ENCODE results near the gene SLC1A1. TPM values are rescaled to one million over a fixed set of nuclear protein-coding genes. Genes with fewer than 3 reads are reported as not detected.
"Not testable (repeated sequence)": the region's sequence is repeated elsewhere in the genome, so short reads cannot be mapped to it uniquely, and the experiment has no call there.

Gene SLC1A1
- total RNA-seq, 1 experiment from 2014 or later = 2.9 TPM

DNA sequence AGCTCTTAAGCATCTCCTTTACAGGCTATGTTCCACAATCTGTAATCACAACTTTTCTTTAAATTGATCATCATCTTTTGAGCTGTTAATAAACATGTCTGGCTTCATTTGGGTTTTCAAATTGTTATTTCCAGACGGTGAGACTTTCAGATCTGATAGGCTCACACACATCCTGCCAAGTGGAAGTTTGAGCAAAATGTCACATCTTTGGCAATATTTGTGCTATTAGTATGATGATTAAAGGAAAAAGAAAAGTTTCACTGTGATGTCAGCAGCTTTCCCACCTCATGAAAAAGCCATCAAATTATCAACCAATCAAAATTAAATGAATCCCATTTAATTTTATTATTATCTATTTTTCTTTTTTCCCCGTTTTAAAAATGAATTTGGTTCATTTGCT lies 29.8 kb downstream of the SLC1A1 start:
- no peak for DNase-seq
- TF ChIP-seq EZH2 (IDR thresholded peaks at IDR 0.05; ENCODE audit: low read depth) = no peak
- TF ChIP-seq, protein P1, sequence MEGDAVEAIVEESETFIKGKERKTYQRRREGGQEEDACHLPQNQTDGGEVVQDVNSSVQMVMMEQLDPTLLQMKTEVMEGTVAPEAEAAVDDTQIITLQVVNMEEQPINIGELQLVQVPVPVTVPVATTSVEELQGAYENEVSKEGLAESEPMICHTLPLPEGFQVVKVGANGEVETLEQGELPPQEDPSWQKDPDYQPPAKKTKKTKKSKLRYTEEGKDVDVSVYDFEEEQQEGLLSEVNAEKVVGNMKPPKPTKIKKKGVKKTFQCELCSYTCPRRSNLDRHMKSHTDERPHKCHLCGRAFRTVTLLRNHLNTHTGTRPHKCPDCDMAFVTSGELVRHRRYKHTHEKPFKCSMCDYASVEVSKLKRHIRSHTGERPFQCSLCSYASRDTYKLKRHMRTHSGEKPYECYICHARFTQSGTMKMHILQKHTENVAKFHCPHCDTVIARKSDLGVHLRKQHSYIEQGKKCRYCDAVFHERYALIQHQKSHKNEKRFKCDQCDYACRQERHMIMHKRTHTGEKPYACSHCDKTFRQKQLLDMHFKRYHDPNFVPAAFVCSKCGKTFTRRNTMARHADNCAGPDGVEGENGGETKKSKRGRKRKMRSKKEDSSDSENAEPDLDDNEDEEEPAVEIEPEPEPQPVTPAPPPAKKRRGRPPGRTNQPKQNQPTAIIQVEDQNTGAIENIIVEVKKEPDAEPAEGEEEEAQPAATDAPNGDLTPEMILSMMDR (conservative IDR thresholded peaks at IDR 0.05) = no peak
- BruUV-seq (replicated peaks) = no TSS peak
- H2AFZ ChIP-seq = no peak overlapping the region
- no peaks in the 10 kb centered on the region for H3K36me3 ChIP-seq (ENCODE audit: low read depth)
- no peak overlapping the region for H3K27ac ChIP-seq
- 0 out of 2 replicates have a peak, but pooled peaks cover 6% of the 10 kb centered on the region for H3K4me1 ChIP-seq (replicated peaks; ENCODE audit: insufficient read depth)
- intact Hi-C loops (cut with micrococcal nuclease; ENCODE audit: unreplicated experiment) = no loop called here
- H4K20me1 ChIP-seq (ENCODE audit: insufficient read depth) = no peaks in the 10 kb centered on the region
- H3K79me2 ChIP-seq (ENCODE audit: low read depth) = no peaks in the 10 kb centered on the region
- no peaks in the 10 kb centered on the region for H3K9me3 ChIP-seq (ENCODE audit: insufficient read depth, low read depth)
- no peaks in the 10 kb centered on the region for H3K9me2 ChIP-seq (ENCODE audit: insufficient read depth)
- H3K4me3 ChIP-seq = no peak overlapping the region
- H3K4me2 ChIP-seq = no peak overlapping the region
- no peaks in the 10 kb centered on the region for H3F3A ChIP-seq (ENCODE audit: insufficient read depth, low read depth)
- POLR2A ChIA-PET (ENCODE audit: unreplicated experiment) = no interaction called here
- CTCF ChIA-PET = no interaction called here
- no peaks in the 10 kb centered on the region for H3K27me3 ChIP-seq (ENCODE audit: insufficient read depth, low read depth)

DNA sequence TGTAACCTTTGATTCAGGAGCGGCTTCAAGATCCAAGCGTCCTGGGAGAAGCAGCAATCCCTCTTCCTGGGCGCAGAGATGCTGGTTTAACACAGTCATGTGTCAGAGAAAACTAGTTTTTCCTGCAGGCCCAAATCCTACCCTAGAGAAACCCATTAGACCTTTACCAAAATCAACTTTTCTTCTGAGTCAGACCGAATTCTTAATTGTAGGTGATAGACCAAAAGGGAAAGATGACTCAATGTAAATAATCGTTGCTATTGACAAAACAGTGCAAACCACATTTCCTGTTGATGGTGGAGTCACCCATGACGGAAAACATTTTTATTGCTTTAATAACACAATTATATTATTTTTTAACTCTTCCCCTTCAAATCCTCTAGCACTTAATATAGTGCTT lies 40.1 kb downstream of the SLC1A1 start:
- Histone ChIP-seq H3K9me3 (ENCODE audit: insufficient read depth, low read depth) (no peaks in the 10 kb centered on the region), H3K79me2 (ENCODE audit: low read depth) (no peaks in the 10 kb centered on the region), H2AFZ (peak overlapping the region; percentile 58; the same call in 1 of the 2 replicates), H4K20me1 (ENCODE audit: insufficient read depth) (no peaks in the 10 kb centered on the region), H3K4me2 (peak overlapping the region; percentile 69), H3K27ac (peak overlapping the region; percentile 86), H3F3A (ENCODE audit: insufficient read depth, low read depth) (peaks cover 21% of the 10 kb centered on the region), H3K9me2 (ENCODE audit: insufficient read depth) (no peaks in the 10 kb centered on the region; the same call in 1 of the 2 replicates), H3K4me3 (peak overlapping the region; percentile 25; the same call in 1 of the 2 replicates), H3K4me1 (replicated peaks; ENCODE audit: insufficient read depth) (peaks cover 30% of the 10 kb centered on the region), H3K27me3 (ENCODE audit: insufficient read depth, low read depth) (no peaks in the 10 kb centered on the region), H3K36me3 (ENCODE audit: low read depth) (no peaks in the 10 kb centered on the region)
- CTCF ChIA-PET = no interaction called here
- DNase-seq = peak; percentile 38 to 95
- no TSS peak for BruUV-seq (replicated peaks)
- TF ChIP-seq, protein P1 (conservative IDR thresholded peaks at IDR 0.05) = no peak
- TF ChIP-seq EZH2 (IDR thresholded peaks at IDR 0.05; ENCODE audit: low read depth) = no peak
- POLR2A ChIA-PET (ENCODE audit: unreplicated experiment) = no interaction called here
- intact Hi-C loops (cut with micrococcal nuclease; ENCODE audit: unreplicated experiment) = loop anchor here (2.0 kb wide), 1 partner anchor 132 kb away; the partner anchor contains the start of gene PLPP6

DNA sequence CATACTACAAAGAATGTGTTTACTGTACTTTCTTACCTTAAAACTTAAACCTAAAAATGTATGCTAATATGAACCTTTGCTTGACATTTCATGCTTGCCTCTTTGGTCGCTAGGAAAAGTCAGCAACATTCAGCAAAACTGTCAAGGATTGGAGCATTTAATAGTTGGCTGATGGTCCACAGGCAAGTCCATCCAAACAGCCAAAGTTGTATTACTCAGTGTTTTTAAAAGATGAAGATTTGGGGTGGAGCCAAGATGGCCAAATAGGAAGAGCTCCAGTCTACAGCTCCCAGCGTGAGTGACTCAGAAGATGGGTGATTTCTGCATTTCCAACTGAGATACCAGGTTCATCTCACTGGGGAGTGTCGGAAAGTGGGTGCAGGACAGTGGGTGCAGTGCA lies 40.6 kb downstream of the SLC1A1 start:
- CTCF ChIA-PET; H3K36me3 ChIP-seq (ENCODE audit: low read depth); H4K20me1 ChIP-seq (ENCODE audit: insufficient read depth); H3K9me2 ChIP-seq (ENCODE audit: insufficient read depth); H3K79me2 ChIP-seq (ENCODE audit: low read depth); H2AFZ ChIP-seq; BruUV-seq (replicated peaks); H3K27me3 ChIP-seq (ENCODE audit: insufficient read depth, low read depth); H3K9me3 ChIP-seq (ENCODE audit: insufficient read depth, low read depth); POLR2A ChIA-PET (ENCODE audit: unreplicated experiment): not testable (repeated sequence)
- H3K4me2 ChIP-seq = peak overlapping the region; percentile 69
- peak in 1 of 2 experiments; percentile 45 for DNase-seq
- peak overlapping the region; percentile 25; the same call in 1 of the 2 replicates for H3K4me3 ChIP-seq
- peak overlapping the region; percentile 86 for H3K27ac ChIP-seq
- H3K4me1 ChIP-seq (replicated peaks; ENCODE audit: insufficient read depth) = peaks cover 30% of the 10 kb centered on the region
- peaks cover 21% of the 10 kb centered on the region for H3F3A ChIP-seq (ENCODE audit: insufficient read depth, low read depth)
- intact Hi-C loops (cut with micrococcal nuclease; ENCODE audit: unreplicated experiment) = loop anchor here (2.0 kb wide), 1 partner anchor 132 kb away; the partner anchor contains the start of gene PLPP6

DNA sequence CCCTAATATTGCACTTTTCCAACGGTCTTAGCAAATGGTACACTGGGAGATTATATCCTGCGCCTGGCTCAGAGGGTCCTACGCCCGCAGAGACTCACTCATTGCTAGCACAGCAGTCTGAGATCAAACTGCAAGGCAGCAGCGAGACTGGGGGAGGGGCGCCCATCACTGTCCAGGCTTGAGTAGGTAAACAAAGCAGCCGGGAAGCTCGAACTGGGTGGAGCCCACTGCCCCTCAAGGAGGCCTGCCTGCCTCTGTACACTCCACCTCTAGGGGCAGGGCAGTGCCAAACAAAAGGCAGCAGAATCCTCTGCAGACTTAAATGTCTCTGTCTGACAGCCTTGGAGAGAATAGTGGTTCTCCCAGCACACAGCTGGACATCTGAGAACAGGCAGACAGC lies 41.1 kb downstream of the SLC1A1 start:
- BruUV-seq (replicated peaks); CTCF ChIA-PET: not testable (repeated sequence)
- H3K27ac ChIP-seq = peak overlapping the region; percentile 86; the same call in 1 of the 2 replicates

DNA sequence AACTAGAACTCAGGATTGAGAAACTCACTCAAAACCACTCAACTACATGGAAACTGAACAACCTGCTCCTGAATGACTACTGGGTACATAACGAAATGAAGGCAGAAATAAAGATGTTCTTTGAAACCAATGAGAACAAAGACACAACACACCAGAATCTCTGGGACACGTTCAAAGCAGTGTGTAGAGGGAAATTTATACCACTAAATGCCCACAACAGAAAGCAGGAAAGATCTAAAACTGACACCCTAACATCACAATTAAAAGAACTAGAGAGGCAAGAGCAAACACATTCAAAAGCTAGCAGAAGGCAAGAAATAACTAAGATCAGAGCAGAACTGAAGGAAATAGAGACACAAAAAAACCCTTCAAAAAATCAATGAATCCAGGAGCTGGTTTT lies 43.6 kb downstream of the SLC1A1 start:
- CTCF ChIA-PET; POLR2A ChIA-PET (ENCODE audit: unreplicated experiment); H3K27me3 ChIP-seq (ENCODE audit: insufficient read depth, low read depth); H3K9me3 ChIP-seq (ENCODE audit: insufficient read depth, low read depth); H3K79me2 ChIP-seq (ENCODE audit: low read depth); BruUV-seq (replicated peaks); H4K20me1 ChIP-seq (ENCODE audit: insufficient read depth); H3K4me3 ChIP-seq; intact Hi-C loops (cut with micrococcal nuclease; ENCODE audit: unreplicated experiment); H3K9me2 ChIP-seq (ENCODE audit: insufficient read depth); H3K4me2 ChIP-seq; H3K27ac ChIP-seq; DNase-seq; H3K36me3 ChIP-seq (ENCODE audit: low read depth); H2AFZ ChIP-seq: not testable (repeated sequence)
- H3F3A ChIP-seq (ENCODE audit: insufficient read depth, low read depth) = peaks cover 21% of the 10 kb centered on the region
- peaks cover 27% of the 10 kb centered on the region for H3K4me1 ChIP-seq (replicated peaks; ENCODE audit: insufficient read depth)

More for the DNA sequence above, 41.1 kb downstream of the SLC1A1 start:
- H3K4me3 ChIP-seq; H3K9me3 ChIP-seq (ENCODE audit: insufficient read depth, low read depth); POLR2A ChIA-PET (ENCODE audit: unreplicated experiment); H3K27me3 ChIP-seq (ENCODE audit: insufficient read depth, low read depth); H3K79me2 ChIP-seq (ENCODE audit: low read depth); H3K36me3 ChIP-seq (ENCODE audit: low read depth); H3K9me2 ChIP-seq (ENCODE audit: insufficient read depth); H2AFZ ChIP-seq; H4K20me1 ChIP-seq (ENCODE audit: insufficient read depth): not testable (repeated sequence)
- peaks cover 21% of the 10 kb centered on the region for H3F3A ChIP-seq (ENCODE audit: insufficient read depth, low read depth)
- peak overlapping the region; percentile 69 for H3K4me2 ChIP-seq
- intact Hi-C loops (cut with micrococcal nuclease; ENCODE audit: unreplicated experiment) = loop anchor here (2.0 kb wide), 1 partner anchor 131 kb away; the partner anchor contains the start of gene PLPP6
- H3K4me1 ChIP-seq (replicated peaks; ENCODE audit: insufficient read depth) = peaks cover 30% of the 10 kb centered on the region
- peak in 1 of 2 experiments; percentile 39 for DNase-seq

DNA sequence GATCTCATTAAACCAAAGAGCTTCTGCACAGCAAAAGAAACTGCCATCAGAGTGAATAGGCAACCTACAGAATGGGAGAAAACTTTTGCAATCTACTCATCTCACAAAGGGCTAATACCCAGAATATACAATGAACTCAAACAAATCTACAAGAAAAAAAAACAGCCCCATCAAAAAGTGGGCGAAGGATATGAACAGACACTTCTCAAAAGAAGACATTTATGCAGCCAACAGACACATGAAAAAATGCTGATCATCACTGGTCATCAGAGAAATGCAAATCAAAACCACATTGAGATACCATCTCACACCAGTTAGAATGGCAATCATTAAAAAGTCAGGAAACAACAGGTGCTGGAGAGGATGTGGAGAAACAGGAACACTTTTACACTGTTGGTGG lies 45.9 kb downstream of the SLC1A1 start:
- H3K9me3 ChIP-seq (ENCODE audit: insufficient read depth, low read depth); POLR2A ChIA-PET (ENCODE audit: unreplicated experiment); CTCF ChIA-PET: not testable (repeated sequence)

More for the DNA sequence above, 45.9 kb downstream of the SLC1A1 start:
- DNase-seq; H3K4me1 ChIP-seq (replicated peaks; ENCODE audit: insufficient read depth); H3F3A ChIP-seq (ENCODE audit: insufficient read depth, low read depth); H3K4me3 ChIP-seq; H3K79me2 ChIP-seq (ENCODE audit: low read depth); H3K9me2 ChIP-seq (ENCODE audit: insufficient read depth); H3K27me3 ChIP-seq (ENCODE audit: insufficient read depth, low read depth); BruUV-seq (replicated peaks); H4K20me1 ChIP-seq (ENCODE audit: insufficient read depth); intact Hi-C loops (cut with micrococcal nuclease; ENCODE audit: unreplicated experiment); H2AFZ ChIP-seq; H3K27ac ChIP-seq; H3K36me3 ChIP-seq (ENCODE audit: low read depth); H3K4me2 ChIP-seq: not testable (repeated sequence)
